ENCODE data around the gene FAM228B.

DNA sequence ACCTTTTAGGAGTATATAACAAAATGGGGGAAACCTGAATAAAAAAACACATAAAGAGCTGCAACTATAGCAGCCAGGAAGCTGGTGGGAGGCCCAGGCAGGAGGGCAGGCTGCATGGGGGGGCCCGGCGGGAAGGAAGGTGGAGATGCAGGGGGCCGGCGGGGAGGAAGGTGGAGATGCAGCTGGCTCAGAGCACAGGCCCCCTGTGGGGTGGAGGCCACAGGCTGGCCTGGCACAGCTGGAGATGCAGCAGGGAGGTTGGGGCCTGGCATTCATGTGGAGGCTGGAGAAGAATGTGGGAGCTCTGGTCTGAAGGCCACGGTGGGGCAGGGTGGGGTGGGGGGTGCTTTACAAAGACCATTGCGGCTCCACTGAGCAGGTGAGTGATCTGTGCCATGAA lies 83.0 kb downstream of the FAM228B start:
- TF ChIP-seq, protein P1, sequence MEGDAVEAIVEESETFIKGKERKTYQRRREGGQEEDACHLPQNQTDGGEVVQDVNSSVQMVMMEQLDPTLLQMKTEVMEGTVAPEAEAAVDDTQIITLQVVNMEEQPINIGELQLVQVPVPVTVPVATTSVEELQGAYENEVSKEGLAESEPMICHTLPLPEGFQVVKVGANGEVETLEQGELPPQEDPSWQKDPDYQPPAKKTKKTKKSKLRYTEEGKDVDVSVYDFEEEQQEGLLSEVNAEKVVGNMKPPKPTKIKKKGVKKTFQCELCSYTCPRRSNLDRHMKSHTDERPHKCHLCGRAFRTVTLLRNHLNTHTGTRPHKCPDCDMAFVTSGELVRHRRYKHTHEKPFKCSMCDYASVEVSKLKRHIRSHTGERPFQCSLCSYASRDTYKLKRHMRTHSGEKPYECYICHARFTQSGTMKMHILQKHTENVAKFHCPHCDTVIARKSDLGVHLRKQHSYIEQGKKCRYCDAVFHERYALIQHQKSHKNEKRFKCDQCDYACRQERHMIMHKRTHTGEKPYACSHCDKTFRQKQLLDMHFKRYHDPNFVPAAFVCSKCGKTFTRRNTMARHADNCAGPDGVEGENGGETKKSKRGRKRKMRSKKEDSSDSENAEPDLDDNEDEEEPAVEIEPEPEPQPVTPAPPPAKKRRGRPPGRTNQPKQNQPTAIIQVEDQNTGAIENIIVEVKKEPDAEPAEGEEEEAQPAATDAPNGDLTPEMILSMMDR (optimal IDR thresholded peaks at IDR 0.05 in 1 of 3, IDR thresholded peaks at IDR 0.05 in 1 of 3, conservative IDR thresholded peaks at IDR 0.05 in 1 of 3; ENCODE audit: extremely low read depth in 1 of 3, insufficient read depth in 2 of 3, low read length in 3 of 3) = no peak
- TF ChIP-seq EZH2 (IDR thresholded peaks at IDR 0.05; ENCODE audit: low read length) = no peak

All from keratinocyte (primary cell).